PC-3 (cell line): ENCODE measurements around the gene AP3B2. TPM values are rescaled to one million over a fixed set of nuclear protein-coding genes. Genes with fewer than 3 reads are reported as not detected.

Experiments
- ATAC-seq: fragments of 200-7000 bp; cut with Tn5 transposase; 2 replicates; pipeline ENCODE4 v1.9.1; 2020; ENCODE audit warnings: mild to moderate bottlenecking, moderate library complexity
- BruUV-seq: library from RNA; stranded (reverse); fragments of 400-500 nt; replicated peaks from 2 replicates; lab custom pipeline; 2021; lab: Mats Ljungman, UMichigan
- CTCF ChIA-PET: fragments of 300-600 bp; sonication (Branson Sonifier 250); formaldehyde crosslinking; loops from one replicate; lab custom pipeline; 2022; ENCODE audit warnings: antibody characterized with exemption; lab: Charles Lee
- POLR2A ChIA-PET: fragments of 300-600 bp; sonication (Branson Sonifier 250); formaldehyde crosslinking; loops from one replicate; lab custom pipeline; 2022; ENCODE audit warnings: antibody characterized with exemption; ENCODE audit not compliant: unreplicated experiment; lab: Charles Lee
- DNase-seq: peaks from one replicate; pipeline ENCODE4 v3.0.0-alpha.2; 2015
- H2AFZ ChIP-seq: fragments of 300-600 bp; sonication (generic); 2 replicates; pipeline ENCODE4 v1.6.0; 2016; ENCODE audit warnings: antibody characterized with exemption, low read length
- H3F3A ChIP-seq: fragments of 300-600 bp; sonication (generic); one replicate; pipeline ENCODE4 v1.6.0; 2017; ENCODE audit warnings: antibody characterized with exemption, low read length, control low read depth, mild to moderate bottlenecking; ENCODE audit not compliant: unreplicated experiment
- H3K27ac ChIP-seq: fragments of 300-600 bp; sonication (generic); 2 replicates; pipeline ENCODE4 v1.5.1; 2016; ENCODE audit warnings: mild to moderate bottlenecking, low read length
- H3K27me3 ChIP-seq: fragments of 300-600 bp; sonication (generic); 2 replicates; pipeline ENCODE4 v1.6.1; 2016; ENCODE audit warnings: low read length, mixed read lengths
- H3K36me3 ChIP-seq: fragments of 300-600 bp; sonication (generic); 2 replicates; pipeline ENCODE4 v1.6.1; 2016; ENCODE audit warnings: low read depth, mixed run types, low read length, mixed read lengths
- H3K4me1 ChIP-seq: fragments of 300-600 bp; sonication (generic); 2 replicates; pipeline ENCODE4 v1.5.1; 2016; ENCODE audit warnings: low read length; ENCODE audit not compliant: insufficient read depth
- H3K4me2 ChIP-seq: fragments of 300-600 bp; sonication (generic); 2 replicates; pipeline ENCODE4 v1.6.0; 2016; ENCODE audit warnings: low read length
- H3K4me3 ChIP-seq: fragments of 300-600 bp; sonication (generic); 2 replicates; pipeline ENCODE4 v1.5.1; 2016; ENCODE audit warnings: mild to moderate bottlenecking, low read length, mixed read lengths
- H3K79me2 ChIP-seq: fragments of 300-600 bp; sonication (generic); 2 replicates; pipeline ENCODE4 v1.6.1; 2017; ENCODE audit warnings: low read length, mixed read lengths
- H3K9ac ChIP-seq: fragments of 300-600 bp; sonication (generic); 2 replicates; pipeline ENCODE4 v1.6.0; 2016; ENCODE audit warnings: mild to moderate bottlenecking, low read length
- H3K9me2 ChIP-seq: fragments of 300-600 bp; sonication (generic); replicated peaks from 2 replicates; pipeline ENCODE4 v1.6.1; 2016; ENCODE audit warnings: mixed run types, low read length, mixed read lengths
- H3K9me3 ChIP-seq: fragments of 300-600 bp; sonication (generic); 2 replicates; pipeline ENCODE4 v1.6.1; 2016; ENCODE audit warnings: low read length, mixed read lengths
- H4K20me1 ChIP-seq: fragments of 300-600 bp; sonication (generic); 2 replicates; pipeline ENCODE4 v1.6.1; 2016; ENCODE audit warnings: low read length, mixed read lengths
- EZH2 ChIP-seq: fragments of 300-600 bp; sonication (generic); IDR thresholded peaks from one replicate; pipeline ENCODE4 v1.6.1; 2017; ENCODE audit warnings: antibody characterized with exemption, mild to moderate bottlenecking, low read length; ENCODE audit not compliant: unreplicated experiment
- EZH2phosphoT487 ChIP-seq: fragments of 300-600 bp; sonication (generic); IDR thresholded peaks from 2 replicates; pipeline ENCODE4 v1.6.1; 2018; ENCODE audit warnings: mild to moderate bottlenecking, antibody characterized with exemption, low read length, borderline replicate concordance
- intact Hi-C: fragments of 100-400 bp; cut with micrococcal nuclease; formaldehyde crosslinking; loops from 2 replicates; pipeline ENCODE4 v1.9.0; 2023
- total RNA-seq: library from RNA; depleted of rRNA; stranded (reverse); fragments of >200 nt; gene quantifications from 2 replicates; pipeline ENCODE4 v1.2.3, GENCODE V29; 2014
- TF ChIP-seq, protein P1 (sequence below): fragments of 300-600 bp; sonication (generic); conservative IDR thresholded peaks from 2 replicates; pipeline ENCODE4 v1.5.1; 2017; ENCODE audit warnings: antibody characterized with exemption, low read depth, mild to moderate bottlenecking, low read length

Gene AP3B2
- total RNA-seq, 1 experiment from 2014 or later = 0.47 TPM

DNA sequence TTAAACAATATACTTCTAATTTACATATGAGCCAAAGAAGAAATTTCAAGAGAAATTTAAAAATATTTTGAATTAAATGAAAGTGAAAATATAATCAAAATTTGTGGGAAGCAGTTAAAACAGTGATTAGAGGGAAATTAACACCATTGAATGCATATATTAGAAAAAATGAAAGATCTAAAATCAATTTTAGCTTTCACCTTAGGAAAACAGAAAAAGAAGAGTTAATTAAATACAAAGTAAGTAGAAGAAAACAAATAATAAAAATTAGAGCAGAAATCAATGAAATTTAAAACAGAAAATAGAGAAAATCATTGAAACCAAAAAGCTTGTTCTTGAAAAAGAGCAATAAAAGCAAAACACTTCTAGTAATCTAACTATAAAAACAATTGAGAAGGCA is 38.6 kb upstream of the AP3B2 start:
- Histone ChIP-seq H4K20me1 (0 out of 2 replicates have a peak, but pooled peaks cover 3% of the 10 kb centered on the region), H3K9me3 (no peaks in the 10 kb centered on the region), H3K4me1 (peaks cover 16% of the 10 kb centered on the region), H3K79me2 (peaks cover 36% of the 10 kb centered on the region), H3K27me3 (no peaks in the 10 kb centered on the region), H3K4me3 (no peak overlapping the region), H3K4me2 (no peak overlapping the region), H3K27ac (no peak overlapping the region), H3F3A (no peaks in the 10 kb centered on the region), H2AFZ (no peak overlapping the region), H3K9me2 (no peaks in the 10 kb centered on the region), H3K36me3 (peaks cover 7% of the 10 kb centered on the region), H3K9ac (no peak overlapping the region)
- intact Hi-C loops = no loop called here
- ChIA-PET CTCF (no interaction called here), POLR2A (no interaction called here)
- no TSS peak for BruUV-seq
- DNase-seq (no peak), ATAC-seq (no peak)
- TF ChIP-seq EZH2 = no peak
- TF ChIP-seq, protein P1, sequence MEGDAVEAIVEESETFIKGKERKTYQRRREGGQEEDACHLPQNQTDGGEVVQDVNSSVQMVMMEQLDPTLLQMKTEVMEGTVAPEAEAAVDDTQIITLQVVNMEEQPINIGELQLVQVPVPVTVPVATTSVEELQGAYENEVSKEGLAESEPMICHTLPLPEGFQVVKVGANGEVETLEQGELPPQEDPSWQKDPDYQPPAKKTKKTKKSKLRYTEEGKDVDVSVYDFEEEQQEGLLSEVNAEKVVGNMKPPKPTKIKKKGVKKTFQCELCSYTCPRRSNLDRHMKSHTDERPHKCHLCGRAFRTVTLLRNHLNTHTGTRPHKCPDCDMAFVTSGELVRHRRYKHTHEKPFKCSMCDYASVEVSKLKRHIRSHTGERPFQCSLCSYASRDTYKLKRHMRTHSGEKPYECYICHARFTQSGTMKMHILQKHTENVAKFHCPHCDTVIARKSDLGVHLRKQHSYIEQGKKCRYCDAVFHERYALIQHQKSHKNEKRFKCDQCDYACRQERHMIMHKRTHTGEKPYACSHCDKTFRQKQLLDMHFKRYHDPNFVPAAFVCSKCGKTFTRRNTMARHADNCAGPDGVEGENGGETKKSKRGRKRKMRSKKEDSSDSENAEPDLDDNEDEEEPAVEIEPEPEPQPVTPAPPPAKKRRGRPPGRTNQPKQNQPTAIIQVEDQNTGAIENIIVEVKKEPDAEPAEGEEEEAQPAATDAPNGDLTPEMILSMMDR = no peak
- no peak for TF ChIP-seq EZH2phosphoT487

DNA sequence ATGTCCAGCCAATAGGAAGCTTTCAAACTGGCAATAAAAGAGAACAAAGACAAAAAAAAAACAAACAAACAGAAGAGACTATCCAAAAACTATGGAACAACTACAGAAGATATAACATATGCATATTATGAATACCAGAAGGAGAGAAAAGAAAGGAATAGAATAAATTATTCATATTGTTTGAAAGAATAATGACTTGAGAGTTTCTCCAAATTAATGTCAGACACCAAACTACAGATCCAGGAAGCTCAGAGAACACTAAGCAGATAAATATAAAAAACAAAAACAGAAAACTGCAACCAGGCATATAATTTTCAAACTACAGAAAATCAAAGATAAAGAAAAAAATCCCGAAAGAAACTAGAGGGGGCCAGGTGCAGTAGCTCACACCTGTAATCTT is 34.1 kb upstream of the AP3B2 start:
- TF ChIP-seq, protein P1 = no peak
- BruUV-seq = no TSS peak

DNA sequence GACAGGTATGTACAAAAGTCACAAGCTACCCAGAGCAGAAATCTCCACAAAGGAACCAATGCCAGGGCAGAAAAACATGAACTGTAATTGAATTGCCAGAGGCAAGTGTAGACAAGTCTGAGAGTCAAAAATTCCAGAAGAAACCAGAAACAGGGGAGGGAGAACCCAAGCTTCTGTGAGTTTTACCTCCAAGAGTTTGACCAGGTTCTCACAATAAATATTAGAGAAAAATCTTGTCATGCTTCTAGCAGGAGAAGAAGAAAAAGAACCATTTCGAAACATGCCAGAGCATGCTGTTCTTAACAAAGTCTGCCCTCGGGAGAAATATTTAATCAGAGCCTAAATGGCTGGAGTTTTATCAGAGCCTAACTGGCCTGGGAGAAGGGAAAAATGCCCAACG is 32.5 kb upstream of the AP3B2 start:
- no peaks in the 10 kb centered on the region for H3K36me3 ChIP-seq
- no peaks in the 10 kb centered on the region for H3F3A ChIP-seq
- H3K4me2 ChIP-seq = no peak overlapping the region
- no TSS peak for BruUV-seq
- H3K9ac ChIP-seq = no peak overlapping the region
- no peaks in the 10 kb centered on the region for H3K9me2 ChIP-seq
- peaks cover 12% of the 10 kb centered on the region for H3K4me1 ChIP-seq
- POLR2A ChIA-PET = no interaction called here
- DNase-seq = no peak
- H3K79me2 ChIP-seq = no peaks in the 10 kb centered on the region
- no peak overlapping the region for H3K4me3 ChIP-seq
- TF ChIP-seq EZH2phosphoT487 = no peak
- TF ChIP-seq, protein P1 = no peak
- H4K20me1 ChIP-seq = no peaks in the 10 kb centered on the region
- CTCF ChIA-PET = no interaction called here
- H3K27me3 ChIP-seq = no peaks in the 10 kb centered on the region
- H2AFZ ChIP-seq = no peak overlapping the region
- no peaks in the 10 kb centered on the region for H3K9me3 ChIP-seq
- ATAC-seq = no peak
- no peak overlapping the region for H3K27ac ChIP-seq
- intact Hi-C loops = no loop called here

More for the DNA sequence above, 34.1 kb upstream of the AP3B2 start:
- H3K9ac ChIP-seq = no peak overlapping the region
- H3K27ac ChIP-seq = no peak overlapping the region
- POLR2A ChIA-PET = no interaction called here
- no peaks in the 10 kb centered on the region for H3K79me2 ChIP-seq
- no peak overlapping the region for H3K4me3 ChIP-seq
- H3K9me3 ChIP-seq = no peaks in the 10 kb centered on the region
- H3K4me1 ChIP-seq = peaks cover 4% of the 10 kb centered on the region; the same call in 1 of the 2 replicates
- no peaks in the 10 kb centered on the region for H3F3A ChIP-seq
- no peaks in the 10 kb centered on the region for H3K36me3 ChIP-seq
- H3K27me3 ChIP-seq = no peaks in the 10 kb centered on the region
- DNase-seq (no peak), ATAC-seq (no peak)
- no peak overlapping the region for H3K4me2 ChIP-seq
- H2AFZ ChIP-seq = no peak overlapping the region
- H3K9me2 ChIP-seq = no peaks in the 10 kb centered on the region
- CTCF ChIA-PET = no interaction called here
- no peaks in the 10 kb centered on the region for H4K20me1 ChIP-seq
- intact Hi-C loops = no loop called here
